SK-N-SH treated with all-trans-retinoic acid at 6 μM for 48 hours (cell line): ENCODE data around the gene PCED1A.

Experiments used
- ATAC-seq: fragments of 200-7000 bp; cut with Tn5 transposase; 3 replicates; pipeline ENCODE4 v1.9.1; 2020; ENCODE audit warnings: mild to moderate bottlenecking, moderate library complexity
- ARNTL ChIP-seq: fragments of 450-650 bp; formaldehyde crosslinking; IDR thresholded peaks from 2 replicates; pipeline ENCODE4 v1.5.0; 2020; ENCODE audit warnings: low read depth, mild to moderate bottlenecking, moderate library complexity, borderline replicate concordance
- BACH2 ChIP-seq: fragments of 250-450 bp; sonication (Bioruptor Pico); IDR thresholded peaks from 2 replicates; pipeline ENCODE4 v1.9.0; 2021; ENCODE audit warnings: mild to moderate bottlenecking, borderline replicate concordance
- CSDC2 ChIP-seq: fragments of 250-450 bp; sonication (Bioruptor Pico); IDR thresholded peaks from 2 replicates; pipeline ENCODE4 v1.5.0; 2020; ENCODE audit warnings: mild to moderate bottlenecking, moderate library complexity
- GLIS3 ChIP-seq: fragments of 250-450 bp; sonication (Bioruptor Pico); IDR thresholded peaks from 2 replicates; pipeline ENCODE4 v1.5.0; 2020; ENCODE audit warnings: mild to moderate bottlenecking, moderate library complexity
- ISL1 ChIP-seq: fragments of 250-450 bp; sonication (Bioruptor Pico); IDR thresholded peaks from 2 replicates; pipeline ENCODE4 v2.1.2; 2022; ENCODE audit warnings: mild to moderate bottlenecking, moderate library complexity
- OSR1 ChIP-seq: fragments of 250-450 bp; sonication (Bioruptor Pico); IDR thresholded peaks from 2 replicates; pipeline ENCODE4 v1.8.0; 2022; ENCODE audit warnings: moderate library complexity, mild to moderate bottlenecking, inconsistent platforms
- SNAI2 ChIP-seq: fragments of 250-450 bp; sonication (Bioruptor Pico); IDR thresholded peaks from 2 replicates; pipeline ENCODE4 v1.5.0; 2020; ENCODE audit warnings: mild to moderate bottlenecking, moderate library complexity
- TOX ChIP-seq: fragments of 250-450 bp; sonication (Bioruptor Pico); IDR thresholded peaks from 2 replicates; pipeline ENCODE4 v1.8.0; 2021; ENCODE audit warnings: mild to moderate bottlenecking, moderate library complexity, borderline replicate concordance
- ZFP3 ChIP-seq: fragments of 250-450 bp; sonication (Bioruptor Pico); IDR thresholded peaks from 2 replicates; pipeline ENCODE4 v1.5.0; 2020; ENCODE audit warnings: mild to moderate bottlenecking, moderate library complexity
- ZFP30 ChIP-seq: fragments of 450-650 bp; formaldehyde crosslinking; IDR thresholded peaks from 2 replicates; pipeline ENCODE4 v1.5.0; 2022; ENCODE audit warnings: mild to moderate bottlenecking, moderate library complexity
- ZNF70 ChIP-seq: fragments of 450-650 bp; formaldehyde crosslinking; IDR thresholded peaks from 2 replicates; pipeline ENCODE4 v1.5.0; 2020; ENCODE audit warnings: mild to moderate bottlenecking, moderate library complexity
- TF ChIP-seq, protein P1 (sequence below): fragments of 250-450 bp; sonication (Bioruptor Pico); IDR thresholded peaks from 2 replicates; pipeline ENCODE4 v1.5.0; 2020; ENCODE audit warnings: mild to moderate bottlenecking, moderate library complexity
- TF ChIP-seq, protein P2 (sequence below): fragments of 250-450 bp; sonication (Bioruptor Pico); IDR thresholded peaks from 2 replicates; pipeline ENCODE4 v1.8.0; 2020; ENCODE audit warnings: mild to moderate bottlenecking, moderate library complexity, borderline replicate concordance
- TF ChIP-seq, protein P3 (sequence below): fragments of 250-450 bp; sonication (Bioruptor Pico); IDR thresholded peaks from 2 replicates; pipeline ENCODE4 v1.5.1; 2020; ENCODE audit warnings: low read depth, mild to moderate bottlenecking, moderate library complexity
- TF ChIP-seq, protein P4 (sequence below): fragments of 250-450 bp; sonication (Bioruptor Pico); IDR thresholded peaks from 2 replicates; pipeline ENCODE4 v1.5.1; 2021; ENCODE audit warnings: mild to moderate bottlenecking, moderate library complexity
- TF ChIP-seq, protein P5 (sequence below): fragments of 250-450 bp; sonication (Bioruptor Pico); IDR thresholded peaks from 2 replicates; pipeline ENCODE4 v1.8.0; 2021; ENCODE audit warnings: low read depth, mild to moderate bottlenecking, moderate library complexity, borderline replicate concordance

The PCED1A gene

DNA sequence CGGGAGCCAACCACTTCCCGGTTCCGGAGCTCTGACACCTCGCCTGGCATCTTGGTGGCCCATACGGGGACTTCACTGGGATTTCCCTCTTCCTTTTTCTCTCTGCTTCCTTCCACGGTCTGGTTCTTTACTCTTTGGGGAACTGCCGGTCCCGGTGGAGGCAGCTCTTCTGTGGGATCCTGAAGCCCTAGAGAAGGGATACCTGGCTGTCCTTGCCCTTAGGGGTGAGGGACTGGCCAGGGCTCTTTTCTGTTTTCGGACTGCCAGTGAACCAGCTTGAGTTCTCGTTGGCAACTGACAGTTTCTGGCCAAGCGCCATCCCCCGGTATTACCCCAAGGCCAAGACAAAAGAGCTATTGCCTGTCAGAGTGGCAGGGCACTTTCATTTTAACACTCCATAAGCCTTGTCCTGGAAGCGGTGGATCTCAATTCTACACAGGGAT lies 39.1 kb downstream of the PCED1A start:
- ATAC-seq = no peak

DNA sequence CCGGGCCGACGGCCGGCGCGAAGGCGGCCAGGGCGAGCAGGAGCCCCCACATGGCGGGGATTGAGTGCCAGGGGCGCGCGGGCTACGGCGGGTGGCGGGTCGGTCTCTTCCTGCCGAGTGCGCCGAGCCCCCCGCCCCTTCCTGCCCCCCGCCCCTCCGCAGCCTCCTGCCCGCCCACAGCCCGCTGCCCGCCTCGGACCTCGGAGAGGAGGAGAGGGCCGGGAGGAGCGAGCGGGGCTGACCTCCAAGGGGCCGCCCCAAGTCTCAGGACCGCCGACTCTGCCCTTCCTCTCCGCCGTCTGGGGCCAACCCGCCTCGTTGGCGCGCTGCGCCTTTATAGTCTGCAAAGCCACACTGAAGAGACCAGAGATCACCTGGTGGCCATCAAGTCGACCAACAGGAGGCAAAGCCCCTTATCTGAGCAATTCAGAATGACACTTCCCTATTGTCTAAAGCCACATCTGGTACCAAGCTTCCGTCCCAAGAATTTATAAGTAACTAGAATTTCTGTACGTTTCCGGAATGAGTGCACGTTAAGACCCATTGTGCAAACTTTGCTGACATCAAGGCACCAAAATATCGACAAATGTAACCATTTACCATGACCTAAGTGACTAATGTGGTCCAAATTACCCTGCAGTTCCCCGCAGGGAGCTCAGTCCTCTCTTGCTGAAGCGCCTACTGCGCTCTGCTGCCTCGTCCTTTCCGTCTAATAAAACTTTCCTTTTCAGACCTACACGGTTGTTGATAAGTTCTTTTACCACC lies 39.8 kb downstream of the PCED1A start, which contains the start of gene CPXM1:
TSS of gene CPXM1 (minus strand) at position 107 of the 765 bp plus-strand sequence. CDS start at position 52, 55 bp downstream.
- peak; percentile 86 for ATAC-seq
- TF ChIP-seq, protein P1, sequence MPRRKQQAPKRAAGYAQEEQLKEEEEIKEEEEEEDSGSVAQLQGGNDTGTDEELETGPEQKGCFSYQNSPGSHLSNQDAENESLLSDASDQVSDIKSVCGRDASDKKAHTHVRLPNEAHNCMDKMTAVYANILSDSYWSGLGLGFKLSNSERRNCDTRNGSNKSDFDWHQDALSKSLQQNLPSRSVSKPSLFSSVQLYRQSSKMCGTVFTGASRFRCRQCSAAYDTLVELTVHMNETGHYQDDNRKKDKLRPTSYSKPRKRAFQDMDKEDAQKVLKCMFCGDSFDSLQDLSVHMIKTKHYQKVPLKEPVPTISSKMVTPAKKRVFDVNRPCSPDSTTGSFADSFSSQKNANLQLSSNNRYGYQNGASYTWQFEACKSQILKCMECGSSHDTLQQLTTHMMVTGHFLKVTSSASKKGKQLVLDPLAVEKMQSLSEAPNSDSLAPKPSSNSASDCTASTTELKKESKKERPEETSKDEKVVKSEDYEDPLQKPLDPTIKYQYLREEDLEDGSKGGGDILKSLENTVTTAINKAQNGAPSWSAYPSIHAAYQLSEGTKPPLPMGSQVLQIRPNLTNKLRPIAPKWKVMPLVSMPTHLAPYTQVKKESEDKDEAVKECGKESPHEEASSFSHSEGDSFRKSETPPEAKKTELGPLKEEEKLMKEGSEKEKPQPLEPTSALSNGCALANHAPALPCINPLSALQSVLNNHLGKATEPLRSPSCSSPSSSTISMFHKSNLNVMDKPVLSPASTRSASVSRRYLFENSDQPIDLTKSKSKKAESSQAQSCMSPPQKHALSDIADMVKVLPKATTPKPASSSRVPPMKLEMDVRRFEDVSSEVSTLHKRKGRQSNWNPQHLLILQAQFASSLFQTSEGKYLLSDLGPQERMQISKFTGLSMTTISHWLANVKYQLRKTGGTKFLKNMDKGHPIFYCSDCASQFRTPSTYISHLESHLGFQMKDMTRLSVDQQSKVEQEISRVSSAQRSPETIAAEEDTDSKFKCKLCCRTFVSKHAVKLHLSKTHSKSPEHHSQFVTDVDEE = peak; percentile 25; the same call in 1 of the 2 replicates
- TF ChIP-seq, protein P2, sequence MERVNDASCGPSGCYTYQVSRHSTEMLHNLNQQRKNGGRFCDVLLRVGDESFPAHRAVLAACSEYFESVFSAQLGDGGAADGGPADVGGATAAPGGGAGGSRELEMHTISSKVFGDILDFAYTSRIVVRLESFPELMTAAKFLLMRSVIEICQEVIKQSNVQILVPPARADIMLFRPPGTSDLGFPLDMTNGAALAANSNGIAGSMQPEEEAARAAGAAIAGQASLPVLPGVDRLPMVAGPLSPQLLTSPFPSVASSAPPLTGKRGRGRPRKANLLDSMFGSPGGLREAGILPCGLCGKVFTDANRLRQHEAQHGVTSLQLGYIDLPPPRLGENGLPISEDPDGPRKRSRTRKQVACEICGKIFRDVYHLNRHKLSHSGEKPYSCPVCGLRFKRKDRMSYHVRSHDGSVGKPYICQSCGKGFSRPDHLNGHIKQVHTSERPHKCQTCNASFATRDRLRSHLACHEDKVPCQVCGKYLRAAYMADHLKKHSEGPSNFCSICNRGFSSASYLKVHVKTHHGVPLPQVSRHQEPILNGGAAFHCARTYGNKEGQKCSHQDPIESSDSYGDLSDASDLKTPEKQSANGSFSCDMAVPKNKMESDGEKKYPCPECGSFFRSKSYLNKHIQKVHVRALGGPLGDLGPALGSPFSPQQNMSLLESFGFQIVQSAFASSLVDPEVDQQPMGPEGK (CRISPR knock-in tag) = no peak

More for the DNA sequence above, 39.1 kb downstream of the PCED1A start:
- TF ChIP-seq, protein P3, sequence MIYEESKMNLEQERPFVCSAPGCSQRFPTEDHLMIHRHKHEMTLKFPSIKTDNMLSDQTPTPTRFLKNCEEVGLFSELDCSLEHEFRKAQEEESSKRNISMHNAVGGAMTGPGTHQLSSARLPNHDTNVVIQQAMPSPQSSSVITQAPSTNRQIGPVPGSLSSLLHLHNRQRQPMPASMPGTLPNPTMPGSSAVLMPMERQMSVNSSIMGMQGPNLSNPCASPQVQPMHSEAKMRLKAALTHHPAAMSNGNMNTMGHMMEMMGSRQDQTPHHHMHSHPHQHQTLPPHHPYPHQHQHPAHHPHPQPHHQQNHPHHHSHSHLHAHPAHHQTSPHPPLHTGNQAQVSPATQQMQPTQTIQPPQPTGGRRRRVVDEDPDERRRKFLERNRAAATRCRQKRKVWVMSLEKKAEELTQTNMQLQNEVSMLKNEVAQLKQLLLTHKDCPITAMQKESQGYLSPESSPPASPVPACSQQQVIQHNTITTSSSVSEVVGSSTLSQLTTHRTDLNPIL (CRISPR knock-in tag) = no peak
- TF ChIP-seq ARNTL (CRISPR knock-in tag) (no peak), ISL1 (CRISPR knock-in tag) (no peak), ZNF70 (CRISPR knock-in tag) (no peak)
- TF ChIP-seq, protein P4, sequence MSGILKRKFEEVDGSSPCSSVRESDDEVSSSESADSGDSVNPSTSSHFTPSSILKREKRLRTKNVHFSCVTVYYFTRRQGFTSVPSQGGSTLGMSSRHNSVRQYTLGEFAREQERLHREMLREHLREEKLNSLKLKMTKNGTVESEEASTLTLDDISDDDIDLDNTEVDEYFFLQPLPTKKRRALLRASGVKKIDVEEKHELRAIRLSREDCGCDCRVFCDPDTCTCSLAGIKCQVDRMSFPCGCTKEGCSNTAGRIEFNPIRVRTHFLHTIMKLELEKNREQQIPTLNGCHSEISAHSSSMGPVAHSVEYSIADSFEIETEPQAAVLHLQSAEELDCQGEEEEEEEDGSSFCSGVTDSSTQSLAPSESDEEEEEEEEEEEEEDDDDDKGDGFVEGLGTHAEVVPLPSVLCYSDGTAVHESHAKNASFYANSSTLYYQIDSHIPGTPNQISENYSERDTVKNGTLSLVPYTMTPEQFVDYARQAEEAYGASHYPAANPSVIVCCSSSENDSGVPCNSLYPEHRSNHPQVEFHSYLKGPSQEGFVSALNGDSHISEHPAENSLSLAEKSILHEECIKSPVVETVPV = no peak
- TF ChIP-seq, protein P1 = no peak
- TF ChIP-seq, protein P5, sequence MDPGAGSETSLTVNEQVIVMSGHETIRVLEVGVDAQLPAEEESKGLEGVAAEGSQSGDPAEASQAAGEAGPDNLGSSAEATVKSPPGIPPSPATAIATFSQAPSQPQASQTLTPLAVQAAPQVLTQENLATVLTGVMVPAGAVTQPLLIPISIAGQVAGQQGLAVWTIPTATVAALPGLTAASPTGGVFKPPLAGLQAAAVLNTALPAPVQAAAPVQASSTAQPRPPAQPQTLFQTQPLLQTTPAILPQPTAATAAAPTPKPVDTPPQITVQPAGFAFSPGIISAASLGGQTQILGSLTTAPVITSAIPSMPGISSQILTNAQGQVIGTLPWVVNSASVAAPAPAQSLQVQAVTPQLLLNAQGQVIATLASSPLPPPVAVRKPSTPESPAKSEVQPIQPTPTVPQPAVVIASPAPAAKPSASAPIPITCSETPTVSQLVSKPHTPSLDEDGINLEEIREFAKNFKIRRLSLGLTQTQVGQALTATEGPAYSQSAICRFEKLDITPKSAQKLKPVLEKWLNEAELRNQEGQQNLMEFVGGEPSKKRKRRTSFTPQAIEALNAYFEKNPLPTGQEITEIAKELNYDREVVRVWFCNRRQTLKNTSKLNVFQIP = no peak

DNA sequence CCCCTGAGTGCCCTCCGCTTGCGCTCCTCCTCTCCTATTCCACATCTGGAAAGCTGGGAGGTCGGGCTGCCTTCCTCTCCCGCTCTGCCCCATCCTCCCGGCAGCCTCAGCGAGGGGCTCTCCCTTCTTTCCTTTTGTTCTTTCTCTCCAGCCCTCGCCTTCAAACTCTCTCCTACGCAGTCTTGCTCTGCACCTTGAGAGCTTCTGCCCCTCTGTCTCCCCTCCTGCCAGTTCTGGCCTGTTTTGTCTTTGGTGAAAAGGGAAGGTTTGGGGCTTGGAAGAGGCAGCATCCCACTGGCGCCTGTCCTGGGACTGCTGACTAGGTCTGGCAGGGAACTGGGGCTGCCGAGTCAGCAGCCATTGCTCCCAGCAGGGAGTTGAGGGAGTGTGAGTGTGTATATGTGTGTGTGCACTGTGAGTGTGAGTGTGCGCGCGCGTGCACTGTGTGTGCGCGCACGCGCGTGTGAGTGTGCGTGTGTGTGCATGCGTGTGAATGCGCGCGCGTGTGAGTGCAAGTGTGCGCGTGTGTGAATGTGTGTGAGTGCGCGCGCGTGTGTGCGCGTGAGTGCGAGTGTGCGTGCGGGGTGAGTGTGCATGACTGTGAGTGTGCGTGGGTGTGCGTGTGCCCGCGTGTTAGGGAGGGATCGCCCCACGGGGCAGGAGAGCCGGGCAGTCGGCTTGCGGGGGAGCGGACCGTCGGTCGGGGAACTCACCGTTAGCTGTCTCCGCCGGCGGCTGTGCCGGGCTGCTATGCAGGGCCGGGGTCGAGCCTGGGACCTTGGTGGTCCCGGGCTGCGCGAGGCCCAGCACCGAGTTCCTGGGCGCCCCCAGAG lies 40.6 kb downstream of the PCED1A start:
- ATAC-seq = peak; percentile 76
- TF ChIP-seq, protein P3 (CRISPR knock-in tag) = no peak
- TF ChIP-seq ZNF70 (CRISPR knock-in tag) (no peak), GLIS3 (no peak), SNAI2 (CRISPR knock-in tag) (no peak), CSDC2 (CRISPR knock-in tag) (no peak), TOX (CRISPR knock-in tag) (no peak), ZFP3 (CRISPR knock-in tag) (0 out of 2 replicates have a peak, but pooled peaks have one; percentile 34), ZFP30 (CRISPR knock-in tag) (no peak), OSR1 (CRISPR knock-in tag) (no peak), BACH2 (CRISPR knock-in tag) (no peak)
- TF ChIP-seq, protein P1 = 0 out of 2 replicates have a peak, but pooled peaks have one; percentile 68
